ENCODE measurements around the gene ARFGEF2. TPM values are rescaled to one million over a fixed set of nuclear protein-coding genes. Genes with fewer than 3 reads are reported as not detected.

The ARFGEF2 gene
- total and polyA plus RNA-seq, 2 experiments from 2014 or later, result 8.5 to 20.6 TPM

DNA sequence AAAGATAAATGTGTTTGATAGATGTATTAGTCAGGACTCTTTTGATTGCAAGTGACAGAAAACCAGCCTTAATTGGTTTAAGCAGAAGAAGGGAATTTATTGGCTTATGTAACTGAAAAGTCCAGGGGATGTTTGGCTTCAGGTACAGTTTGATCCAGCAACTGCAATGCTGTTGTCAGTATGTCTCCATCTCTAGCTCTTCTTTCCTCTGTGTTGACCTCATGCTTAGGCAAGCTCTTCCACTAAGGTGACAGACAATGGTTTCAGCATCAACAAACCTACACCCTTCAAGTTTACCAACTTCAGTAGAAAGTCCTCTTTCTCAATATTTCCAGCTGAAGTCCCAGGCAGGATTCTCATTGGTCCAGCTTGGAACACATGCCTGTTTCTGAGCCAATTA is 28.1 kb upstream of the ARFGEF2 start:
- Histone ChIP-seq H3K36me3 (no peaks in the 10 kb centered on the region), H3K27ac (no peak overlapping the region), H3K27me3 (peaks cover 30% of the 10 kb centered on the region), H3K4me3 (no peak overlapping the region), H3K9me3 (ENCODE audit: low read depth) (no peaks in the 10 kb centered on the region), H3K4me1 (ENCODE audit: low read depth) (no peaks in the 10 kb centered on the region)
- TF ChIP-seq, protein P1, sequence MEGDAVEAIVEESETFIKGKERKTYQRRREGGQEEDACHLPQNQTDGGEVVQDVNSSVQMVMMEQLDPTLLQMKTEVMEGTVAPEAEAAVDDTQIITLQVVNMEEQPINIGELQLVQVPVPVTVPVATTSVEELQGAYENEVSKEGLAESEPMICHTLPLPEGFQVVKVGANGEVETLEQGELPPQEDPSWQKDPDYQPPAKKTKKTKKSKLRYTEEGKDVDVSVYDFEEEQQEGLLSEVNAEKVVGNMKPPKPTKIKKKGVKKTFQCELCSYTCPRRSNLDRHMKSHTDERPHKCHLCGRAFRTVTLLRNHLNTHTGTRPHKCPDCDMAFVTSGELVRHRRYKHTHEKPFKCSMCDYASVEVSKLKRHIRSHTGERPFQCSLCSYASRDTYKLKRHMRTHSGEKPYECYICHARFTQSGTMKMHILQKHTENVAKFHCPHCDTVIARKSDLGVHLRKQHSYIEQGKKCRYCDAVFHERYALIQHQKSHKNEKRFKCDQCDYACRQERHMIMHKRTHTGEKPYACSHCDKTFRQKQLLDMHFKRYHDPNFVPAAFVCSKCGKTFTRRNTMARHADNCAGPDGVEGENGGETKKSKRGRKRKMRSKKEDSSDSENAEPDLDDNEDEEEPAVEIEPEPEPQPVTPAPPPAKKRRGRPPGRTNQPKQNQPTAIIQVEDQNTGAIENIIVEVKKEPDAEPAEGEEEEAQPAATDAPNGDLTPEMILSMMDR (IDR thresholded peaks at IDR 0.05; ENCODE audit: low read depth, low read length), result no peak
- no peak for DNase-seq (ENCODE audit: low read depth in 1 of 2, low spot score in 1 of 2)

DNA sequence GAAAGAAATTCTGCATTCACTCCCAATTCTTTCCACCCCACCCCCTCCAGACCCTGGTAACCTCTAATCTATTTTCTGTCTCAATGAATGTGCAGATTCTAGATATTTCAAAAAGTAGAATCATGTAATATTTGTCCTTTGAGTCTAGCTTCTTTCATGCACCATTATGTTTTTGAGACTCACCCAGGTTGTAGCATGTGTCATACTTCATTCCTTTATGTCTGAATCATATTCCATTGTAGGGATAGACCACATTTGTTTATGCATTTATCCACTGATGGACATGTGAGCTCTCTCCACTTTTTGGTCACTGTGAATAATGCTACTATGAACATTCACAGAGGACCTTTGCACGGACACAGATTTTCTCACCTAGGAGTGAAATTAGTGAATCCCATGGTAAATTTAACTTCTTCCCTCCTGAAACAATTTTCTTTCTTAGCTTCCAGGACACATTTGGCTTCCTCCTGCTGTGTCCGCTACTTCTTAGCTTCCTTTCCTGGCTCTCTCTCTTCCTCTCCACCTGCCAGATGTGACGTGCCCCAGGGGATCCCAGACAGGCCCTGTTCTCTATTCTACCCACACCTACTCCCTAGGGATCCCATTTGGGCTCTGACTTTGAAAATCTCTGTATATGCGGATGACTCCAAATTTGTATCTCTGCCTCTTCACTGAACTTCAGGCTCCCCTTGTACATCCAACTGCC is 24.1 kb upstream of the ARFGEF2 start:
- Histone ChIP-seq H3K9me3 (ENCODE audit: low read depth) (no peaks in the 10 kb centered on the region), H3K36me3 (no peaks in the 10 kb centered on the region), H3K27me3 (peaks cover 24% of the 10 kb centered on the region), H3K4me1 (ENCODE audit: low read depth) (no peaks in the 10 kb centered on the region), H3K4me3 (no peak overlapping the region), H3K27ac (no peak overlapping the region)
- DNase-seq (ENCODE audit: low read depth in 1 of 2, low spot score in 1 of 2), result peak in 1 of 2 donors; percentile 61
- TF ChIP-seq, protein P1 (IDR thresholded peaks at IDR 0.05; ENCODE audit: low read depth, low read length), result no peak

DNA sequence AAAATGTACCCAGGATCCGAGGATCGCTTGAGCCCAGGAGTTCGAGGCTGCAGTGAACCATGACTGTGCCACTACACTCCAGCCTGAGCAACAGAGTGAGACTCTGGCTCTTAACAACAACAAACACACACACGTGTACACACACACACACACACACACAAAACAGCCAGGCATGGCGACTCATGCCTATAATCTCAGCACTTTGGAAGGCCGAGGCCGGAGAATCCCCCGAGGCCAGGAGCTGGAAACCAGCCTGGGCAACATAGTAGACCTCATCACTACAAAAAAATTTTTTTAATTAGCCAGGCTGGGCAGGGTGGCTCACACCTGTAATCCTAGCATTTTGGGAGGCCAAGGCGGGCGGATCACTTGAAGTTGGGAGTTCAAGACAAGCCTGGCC is 23.3 kb upstream of the ARFGEF2 start:
- TF ChIP-seq, protein P1 (IDR thresholded peaks at IDR 0.05; ENCODE audit: low read depth, low read length), result no peak
- no peak overlapping the region for H3K27ac ChIP-seq
- H3K4me1 ChIP-seq (ENCODE audit: low read depth), result no peaks in the 10 kb centered on the region
- H3K27me3 ChIP-seq, result peaks cover 20% of the 10 kb centered on the region
- no peaks in the 10 kb centered on the region for H3K9me3 ChIP-seq (ENCODE audit: low read depth)
- DNase-seq (ENCODE audit: low read depth in 1 of 2, low spot score in 1 of 2), result no peak
- H3K36me3 ChIP-seq, result no peaks in the 10 kb centered on the region
- no peak overlapping the region for H3K4me3 ChIP-seq

DNA sequence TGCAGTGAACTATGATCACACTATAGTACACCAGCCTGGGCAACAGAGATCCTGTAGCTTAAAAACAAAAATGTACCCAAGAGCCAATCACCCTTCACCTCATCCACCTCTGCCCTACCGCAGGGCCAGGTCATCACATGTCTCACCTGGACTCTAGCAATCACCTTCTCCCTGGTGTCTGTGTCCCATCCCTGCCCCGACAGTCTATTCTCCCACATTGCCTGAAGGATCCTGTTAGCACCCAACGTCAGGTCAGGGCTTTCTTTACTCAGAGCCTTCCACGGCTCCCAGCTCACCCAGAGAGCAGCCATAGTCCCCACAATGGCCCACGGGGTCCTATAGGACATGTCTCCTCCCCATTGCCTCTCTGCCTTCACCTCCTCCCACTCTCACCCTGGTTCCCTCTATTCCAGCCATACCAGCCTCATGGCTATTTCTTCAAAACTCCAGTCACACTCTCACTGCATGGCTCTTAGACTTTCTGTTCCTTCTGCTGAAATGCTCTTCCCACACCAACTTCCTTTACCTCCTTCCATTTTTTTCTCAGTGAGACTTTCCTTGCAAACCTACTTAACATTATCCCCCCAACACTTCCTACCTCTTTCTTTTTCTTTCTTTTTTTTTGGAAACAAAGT is 22.5 kb upstream of the ARFGEF2 start:
- peaks cover 16% of the 10 kb centered on the region for H3K27me3 ChIP-seq
- H3K9me3 ChIP-seq (ENCODE audit: low read depth), result no peaks in the 10 kb centered on the region
- H3K4me3 ChIP-seq, result no peak overlapping the region
- TF ChIP-seq, protein P1 (IDR thresholded peaks at IDR 0.05; ENCODE audit: low read depth, low read length), result no peak
- no peaks in the 10 kb centered on the region for H3K4me1 ChIP-seq (ENCODE audit: low read depth)
- DNase-seq (ENCODE audit: low read depth in 1 of 2, low spot score in 1 of 2), result no peak
- H3K27ac ChIP-seq, result no peak overlapping the region
- H3K36me3 ChIP-seq, result no peaks in the 10 kb centered on the region

DNA sequence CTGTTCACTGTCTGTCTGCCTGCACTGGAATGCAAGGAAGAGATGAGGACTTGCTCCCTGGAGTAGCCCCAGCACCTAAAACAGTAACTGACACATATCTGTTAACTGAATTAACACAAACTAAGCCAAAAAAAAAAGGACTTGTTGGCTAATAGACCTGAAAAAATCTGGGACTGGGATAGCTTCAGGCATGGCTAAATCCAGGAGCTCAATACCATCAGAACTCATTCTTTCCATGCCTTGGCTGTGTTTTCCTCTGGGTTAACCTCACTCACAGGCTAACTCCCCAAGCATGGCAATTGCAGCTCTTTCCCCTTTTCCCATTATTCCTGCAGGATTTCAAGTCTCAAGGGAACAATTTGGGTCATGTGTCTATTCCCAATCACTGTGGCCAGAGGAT is 21.6 kb upstream of the ARFGEF2 start:
- TF ChIP-seq, protein P1 (IDR thresholded peaks at IDR 0.05; ENCODE audit: low read depth, low read length), result no peak
- Histone ChIP-seq H3K27ac (no peak overlapping the region), H3K9me3 (ENCODE audit: low read depth) (no peaks in the 10 kb centered on the region), H3K27me3 (peaks cover 16% of the 10 kb centered on the region), H3K4me3 (no peak overlapping the region), H3K36me3 (no peaks in the 10 kb centered on the region), H3K4me1 (ENCODE audit: low read depth) (no peaks in the 10 kb centered on the region)
- no peak for DNase-seq (ENCODE audit: low read depth in 1 of 2, low spot score in 1 of 2)
